ENCODE results near the gene CDK14.

GRCh38 chr7:91199601-91200000 lies 603.5 kb downstream of the CDK14 start:
- TF ChIP-seq, protein P1, sequence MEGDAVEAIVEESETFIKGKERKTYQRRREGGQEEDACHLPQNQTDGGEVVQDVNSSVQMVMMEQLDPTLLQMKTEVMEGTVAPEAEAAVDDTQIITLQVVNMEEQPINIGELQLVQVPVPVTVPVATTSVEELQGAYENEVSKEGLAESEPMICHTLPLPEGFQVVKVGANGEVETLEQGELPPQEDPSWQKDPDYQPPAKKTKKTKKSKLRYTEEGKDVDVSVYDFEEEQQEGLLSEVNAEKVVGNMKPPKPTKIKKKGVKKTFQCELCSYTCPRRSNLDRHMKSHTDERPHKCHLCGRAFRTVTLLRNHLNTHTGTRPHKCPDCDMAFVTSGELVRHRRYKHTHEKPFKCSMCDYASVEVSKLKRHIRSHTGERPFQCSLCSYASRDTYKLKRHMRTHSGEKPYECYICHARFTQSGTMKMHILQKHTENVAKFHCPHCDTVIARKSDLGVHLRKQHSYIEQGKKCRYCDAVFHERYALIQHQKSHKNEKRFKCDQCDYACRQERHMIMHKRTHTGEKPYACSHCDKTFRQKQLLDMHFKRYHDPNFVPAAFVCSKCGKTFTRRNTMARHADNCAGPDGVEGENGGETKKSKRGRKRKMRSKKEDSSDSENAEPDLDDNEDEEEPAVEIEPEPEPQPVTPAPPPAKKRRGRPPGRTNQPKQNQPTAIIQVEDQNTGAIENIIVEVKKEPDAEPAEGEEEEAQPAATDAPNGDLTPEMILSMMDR (IDR thresholded peaks at IDR 0.05), result no peak
- no peak for TF ChIP-seq POLR2A (IDR thresholded peaks at IDR 0.05)
